Stimulated activated CD8-positive, alpha-beta memory T cell treated with anti-CD3 and anti-CD28 coated beads, Interleukin-7, amount 100 ng/mL, for 24 hours (primary cell): ENCODE results near the gene PRR29.
"Not testable (repeated sequence)": the region's sequence is repeated elsewhere in the genome, so short reads cannot be mapped to it uniquely, and the experiment has no call there.

Source experiments
- DNase-seq: peaks from one replicate; pipeline ENCODE4 v3.0.0-alpha.2; 2020; ENCODE audit warnings: low read depth

PRR29 gene

DNA sequence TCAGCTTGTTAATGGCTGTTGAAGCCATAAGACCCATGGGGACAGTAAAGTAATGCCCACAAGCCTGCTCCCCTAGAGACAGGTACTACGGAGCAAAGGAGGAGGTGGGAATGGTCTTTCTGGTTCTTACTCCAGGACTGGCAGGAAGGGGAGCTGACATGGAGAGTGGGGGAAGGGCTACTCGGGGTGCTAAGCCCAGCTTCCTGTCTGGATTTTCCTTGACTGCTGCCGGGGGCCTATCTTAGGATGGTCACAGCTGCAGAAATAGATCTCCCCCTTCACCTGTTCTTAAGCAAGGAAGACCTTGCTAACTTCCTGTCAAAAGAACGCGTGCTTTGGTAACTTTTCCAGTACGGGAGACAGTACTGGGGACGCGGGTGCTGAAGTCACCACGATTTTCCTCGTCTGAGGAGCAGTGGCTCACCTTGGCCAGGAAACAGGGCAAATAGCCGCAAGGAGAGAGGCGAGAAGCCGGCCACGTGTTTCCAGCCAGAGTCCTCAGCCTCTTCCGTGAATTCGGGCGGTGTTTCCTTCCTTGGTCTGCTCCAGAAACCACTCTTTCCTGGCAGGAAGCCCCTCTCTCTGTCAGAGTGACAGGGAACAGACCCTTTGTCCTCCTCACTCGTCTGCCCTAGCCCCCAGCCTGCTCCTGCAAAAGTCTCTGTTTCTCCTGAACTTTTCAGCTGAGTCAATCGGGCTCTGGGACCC lies 656 bp upstream of the PRR29 start:
- no peak for DNase-seq

- no peak for DNase-seq
Observed at GRCh38 chr17:63998721-63999679, 849 bp downstream of the PRR29 start.

DNA sequence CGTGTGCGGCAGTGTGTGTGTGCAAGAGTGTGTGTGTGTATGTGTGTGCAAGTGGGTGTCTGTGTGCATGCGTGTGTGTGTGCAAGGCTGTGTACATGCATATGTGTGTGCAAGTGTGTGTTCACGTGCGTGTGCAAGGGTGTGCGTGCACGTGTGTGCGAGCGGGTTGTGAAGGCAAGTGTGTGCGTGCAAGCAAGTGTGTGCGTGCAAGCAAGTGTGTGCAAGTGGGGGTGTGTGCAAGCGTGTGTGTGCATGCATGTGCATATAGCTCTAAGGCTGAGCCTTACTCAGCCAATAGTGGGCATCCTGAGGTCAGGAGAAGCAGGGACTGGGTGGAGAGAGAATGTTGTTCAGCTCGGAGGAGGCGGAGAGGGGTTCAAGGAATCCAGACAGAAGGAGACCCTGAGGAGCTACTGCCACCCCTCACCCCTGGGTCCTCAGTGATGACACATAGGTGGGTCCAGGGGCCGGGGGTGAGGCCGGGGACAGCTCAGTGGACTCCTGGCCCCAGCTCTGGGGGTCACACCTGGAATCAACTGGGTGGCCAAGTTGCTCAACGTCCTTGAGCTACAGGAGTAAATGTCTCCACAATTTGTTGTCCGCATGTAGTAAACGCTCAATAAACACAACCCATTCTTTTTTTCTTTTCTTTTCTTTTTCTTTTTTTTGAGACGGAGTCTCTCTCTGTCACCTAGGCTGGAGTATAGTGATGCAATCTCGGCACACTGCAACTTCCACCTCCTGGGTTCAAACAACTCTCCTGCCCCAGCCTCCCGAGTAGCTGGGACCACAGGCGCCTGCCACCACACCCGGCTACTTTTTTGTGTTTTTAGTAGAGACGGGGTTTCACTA lies 1.8 kb downstream of the PRR29 start:
- no peak for DNase-seq

DNA sequence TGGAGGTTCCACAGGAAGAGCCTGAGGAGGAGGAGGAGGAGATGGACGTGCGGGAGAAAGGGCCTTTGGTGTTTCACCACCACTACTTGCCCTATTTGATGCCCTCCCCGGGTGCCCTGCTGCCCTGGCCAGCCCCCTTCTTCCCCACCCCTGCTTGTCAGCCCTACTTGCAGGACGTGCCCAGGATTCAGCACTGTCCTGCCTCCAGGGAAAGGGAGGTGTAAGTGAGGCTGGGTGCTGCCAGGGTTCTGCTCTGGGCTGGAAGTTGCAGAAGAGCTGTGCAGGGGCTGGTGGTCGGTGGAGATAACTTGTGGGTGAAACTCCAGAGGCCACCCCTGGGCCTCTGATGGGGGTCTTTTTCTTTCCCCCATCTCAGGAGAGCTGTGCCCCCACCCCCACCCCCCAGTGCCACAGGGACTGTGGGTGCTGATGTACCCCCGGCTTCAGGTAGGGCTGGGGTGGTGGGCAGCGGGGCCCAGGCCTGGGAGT lies 3.0 kb downstream of the PRR29 start:
- no peak for DNase-seq

GRCh38 chr17:64001763-64002529 lies 3.8 kb downstream of the PRR29 start:
- no peak for DNase-seq

DNA sequence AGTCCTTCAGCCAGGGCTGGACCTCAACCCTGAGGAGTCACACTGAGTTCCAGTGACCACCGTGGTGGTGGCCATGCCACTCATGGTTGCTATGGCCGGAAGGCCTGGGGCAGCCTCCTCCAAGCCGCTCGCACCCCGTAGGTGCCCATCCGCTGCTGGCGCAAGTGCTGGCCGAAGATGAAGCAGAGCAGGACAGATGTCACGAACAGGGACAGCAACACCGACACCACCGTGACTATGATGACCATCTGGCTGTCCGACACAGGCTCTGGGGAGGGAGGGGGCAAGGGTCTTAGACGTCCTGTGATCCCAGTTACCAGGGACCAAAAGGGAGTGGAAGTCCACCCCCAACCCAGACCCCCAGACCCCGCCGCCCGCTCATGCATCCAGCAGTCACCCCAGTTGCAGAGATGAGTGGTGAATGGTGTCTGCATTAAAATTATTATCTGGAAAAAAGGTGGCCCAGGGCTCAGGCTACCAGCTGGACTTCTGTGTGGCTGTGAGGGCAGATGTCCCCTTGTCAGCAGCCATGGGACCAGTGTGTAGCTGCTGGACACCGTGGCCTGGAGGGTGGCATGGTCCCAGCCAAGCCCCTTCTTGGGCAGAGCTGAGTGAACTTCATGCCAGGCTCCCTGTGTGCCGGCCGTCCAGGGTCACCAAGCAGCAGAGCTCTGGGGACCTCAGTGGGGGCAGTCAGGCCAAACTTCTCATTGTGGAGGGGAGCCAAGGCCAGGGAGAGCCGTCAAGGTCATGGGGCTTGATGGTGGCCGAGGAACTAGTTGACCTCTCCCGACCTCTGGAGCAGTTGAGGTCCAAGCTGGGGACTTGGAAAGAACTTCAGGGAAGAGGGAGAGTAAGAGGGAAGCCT lies 4.7 kb downstream of the PRR29 start:
- DNase-seq = no peak

- no peak for DNase-seq
Observed at GRCh38 chr17:64003526-64004121, 5.5 kb downstream of the PRR29 start.

- no peak for DNase-seq
Observed at GRCh38 chr17:64004218-64004770, 6.1 kb downstream of the PRR29 start.

GRCh38 chr17:64004903-64005733 lies 7.0 kb downstream of the PRR29 start:
- DNase-seq = no peak

- no peak for DNase-seq
Observed at GRCh38 chr17:64005734-64006167, 7.6 kb downstream of the PRR29 start.

DNA sequence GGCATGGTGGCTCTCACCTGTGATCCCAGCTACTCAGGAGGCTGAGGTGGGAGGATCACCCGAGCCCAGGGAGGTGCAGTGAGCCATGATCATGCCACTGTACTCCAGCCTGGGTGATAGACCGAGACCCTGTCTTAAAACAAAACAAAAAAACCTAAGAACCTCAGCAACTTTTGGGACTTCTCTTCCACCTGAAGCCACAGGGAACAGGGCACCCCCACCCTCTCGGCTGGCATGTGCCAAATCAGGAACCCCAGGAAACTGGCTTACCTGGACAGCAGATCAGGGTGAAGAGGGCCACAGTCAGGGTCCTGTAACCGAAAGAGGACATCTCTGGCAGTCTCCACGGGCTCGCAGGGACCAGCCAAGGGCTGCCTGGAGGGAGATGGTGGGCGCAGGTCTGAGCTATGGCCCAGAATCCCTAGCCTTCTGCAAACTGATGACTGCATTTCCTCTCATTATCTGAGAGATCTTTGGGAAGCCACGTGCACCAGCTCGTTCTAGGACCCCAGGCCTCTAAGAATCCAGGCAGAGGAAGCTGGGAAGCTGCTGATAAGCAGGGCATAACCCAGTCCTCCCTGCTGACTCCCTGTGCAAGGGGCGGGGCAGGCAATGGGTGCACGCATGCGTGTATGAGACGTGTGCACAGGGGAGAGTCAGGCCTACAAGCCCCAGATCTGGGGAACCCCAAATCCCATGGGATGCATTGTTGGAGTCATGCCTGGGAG lies 8.4 kb downstream of the PRR29 start:
- no peak for DNase-seq

GRCh38 chr17:64007089-64007837 lies 9.1 kb downstream of the PRR29 start:
- DNase-seq = not testable (repeated sequence)

GRCh38 chr17:64007838-64008282 lies 9.7 kb downstream of the PRR29 start:
- DNase-seq = no peak

DNA sequence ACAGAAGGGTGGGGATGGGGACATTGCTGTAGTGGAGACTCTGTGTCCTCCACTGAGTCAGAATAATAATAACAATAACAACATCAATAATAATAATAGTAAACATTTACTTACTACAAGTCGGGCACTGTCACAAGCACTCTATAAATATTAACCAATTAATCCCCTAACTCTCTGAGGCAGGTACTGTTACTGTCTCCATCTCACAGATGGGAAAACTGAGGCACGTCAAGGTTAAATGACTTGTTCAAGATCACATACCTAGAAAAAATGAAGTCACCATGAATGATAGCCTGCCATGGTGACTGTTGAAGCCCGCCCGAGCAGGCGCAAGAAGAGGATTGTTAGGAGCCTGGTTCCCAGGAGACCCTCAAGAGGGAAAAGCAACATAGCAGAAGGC lies 10.2 kb downstream of the PRR29 start:
- no peak for DNase-seq

DNA sequence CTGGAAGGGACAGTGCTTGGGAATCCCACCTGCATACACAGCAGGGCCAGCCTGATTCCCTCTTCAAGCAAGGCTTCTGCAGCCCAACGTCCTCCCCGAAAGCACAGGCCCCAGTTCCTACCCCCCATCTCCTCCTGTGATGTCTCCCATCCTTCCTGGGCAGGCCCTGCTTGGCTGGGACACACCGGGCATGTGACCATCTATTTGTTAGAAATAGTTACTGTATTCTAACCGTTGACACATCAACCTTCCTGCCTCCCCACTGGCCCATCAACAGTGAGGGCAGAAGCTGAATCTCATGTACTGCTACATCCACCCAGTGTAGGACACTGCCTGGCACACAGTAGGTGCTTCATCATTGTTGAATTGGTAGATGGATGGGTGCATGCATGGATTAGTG lies 10.7 kb downstream of the PRR29 start:
- no peak for DNase-seq

- DNase-seq = no peak
Observed at GRCh38 chr17:64009571-64010402, 11.6 kb downstream of the PRR29 start.
